Measurements from ENCODE around the gene CLDN24.

CLDN24 gene

DNA sequence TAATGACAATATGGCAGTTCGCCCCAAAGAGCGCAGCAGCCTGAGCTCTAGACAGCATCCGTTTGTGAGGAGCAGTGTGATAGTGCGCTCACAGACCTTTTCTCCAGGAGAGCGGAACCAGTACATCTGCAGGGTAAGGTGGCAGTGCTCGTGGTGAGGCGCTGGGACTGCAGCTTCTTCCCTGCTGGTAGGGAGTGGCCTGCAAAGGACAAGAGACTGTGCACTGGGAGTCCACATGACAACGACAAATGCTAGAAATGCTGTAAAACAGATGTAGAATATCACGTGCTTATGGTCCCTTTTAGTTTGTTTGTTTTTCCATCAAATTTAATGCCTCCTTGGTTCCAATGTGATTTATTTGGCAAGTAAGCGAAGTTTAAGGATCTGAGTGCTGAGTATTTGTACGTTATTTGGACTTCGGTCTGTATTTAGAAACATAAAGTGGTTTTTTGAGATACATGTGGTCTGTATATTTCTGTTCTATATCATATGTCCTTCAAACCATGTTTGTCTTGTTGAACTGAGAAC, 37.9 kb downstream of the CLDN24 start:
- H3K4me3 ChIP-seq (ENCODE audit: low read depth in 1 of 2, low read length in 1 of 2), result no peak overlapping the region
- no peak overlapping the region for H3K27ac ChIP-seq
- no peaks in the 10 kb centered on the region for H3K9me3 ChIP-seq
- no peaks in the 10 kb centered on the region for H3K4me1 ChIP-seq (ENCODE audit: control insufficient read depth in 1 of 2, insufficient read depth in 1 of 2, low read depth in 1 of 2, low read length in 1 of 2)
- TF ChIP-seq, protein P1, sequence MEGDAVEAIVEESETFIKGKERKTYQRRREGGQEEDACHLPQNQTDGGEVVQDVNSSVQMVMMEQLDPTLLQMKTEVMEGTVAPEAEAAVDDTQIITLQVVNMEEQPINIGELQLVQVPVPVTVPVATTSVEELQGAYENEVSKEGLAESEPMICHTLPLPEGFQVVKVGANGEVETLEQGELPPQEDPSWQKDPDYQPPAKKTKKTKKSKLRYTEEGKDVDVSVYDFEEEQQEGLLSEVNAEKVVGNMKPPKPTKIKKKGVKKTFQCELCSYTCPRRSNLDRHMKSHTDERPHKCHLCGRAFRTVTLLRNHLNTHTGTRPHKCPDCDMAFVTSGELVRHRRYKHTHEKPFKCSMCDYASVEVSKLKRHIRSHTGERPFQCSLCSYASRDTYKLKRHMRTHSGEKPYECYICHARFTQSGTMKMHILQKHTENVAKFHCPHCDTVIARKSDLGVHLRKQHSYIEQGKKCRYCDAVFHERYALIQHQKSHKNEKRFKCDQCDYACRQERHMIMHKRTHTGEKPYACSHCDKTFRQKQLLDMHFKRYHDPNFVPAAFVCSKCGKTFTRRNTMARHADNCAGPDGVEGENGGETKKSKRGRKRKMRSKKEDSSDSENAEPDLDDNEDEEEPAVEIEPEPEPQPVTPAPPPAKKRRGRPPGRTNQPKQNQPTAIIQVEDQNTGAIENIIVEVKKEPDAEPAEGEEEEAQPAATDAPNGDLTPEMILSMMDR (IDR thresholded peaks at IDR 0.05), result no peak
- no peaks in the 10 kb centered on the region for H3K36me3 ChIP-seq
- no peaks in the 10 kb centered on the region for H3K27me3 ChIP-seq

DNA sequence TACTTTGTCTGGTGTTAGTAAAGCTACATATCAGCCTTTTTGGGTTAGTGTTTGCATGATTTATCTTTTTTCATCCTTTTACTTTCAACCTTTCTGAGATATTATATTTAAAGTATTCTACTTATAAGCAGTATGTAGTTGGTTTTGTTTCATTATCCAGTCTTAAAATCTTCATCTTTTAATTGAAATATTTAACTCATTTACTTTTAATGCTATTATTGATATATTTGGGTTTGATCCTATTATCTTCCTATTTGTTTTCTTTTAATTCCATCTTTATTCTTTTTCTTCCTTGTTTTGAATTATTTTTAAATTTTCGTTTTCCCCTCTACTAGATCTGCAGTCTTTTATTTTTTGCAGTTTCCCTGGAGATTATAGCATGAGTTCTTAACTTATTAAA, 46.1 kb downstream of the CLDN24 start:
- Histone ChIP-seq H3K4me1 (ENCODE audit: control insufficient read depth in 1 of 2, insufficient read depth in 1 of 2, low read depth in 1 of 2, low read length in 1 of 2) (no peaks in the 10 kb centered on the region), H3K27ac (no peak overlapping the region), H3K36me3 (no peaks in the 10 kb centered on the region), H3K4me3 (ENCODE audit: low read depth in 1 of 2, low read length in 1 of 2) (no peak overlapping the region), H3K27me3 (no peaks in the 10 kb centered on the region), H3K9me3 (no peaks in the 10 kb centered on the region)
- TF ChIP-seq, protein P1 (IDR thresholded peaks at IDR 0.05), result no peak

GRCh38 chr4:183272384-183272783, 49.8 kb downstream of the CLDN24 start:
- H3K9me3 ChIP-seq, result no peaks in the 10 kb centered on the region
- no peaks in the 10 kb centered on the region for H3K36me3 ChIP-seq
- no peaks in the 10 kb centered on the region for H3K4me1 ChIP-seq (ENCODE audit: control insufficient read depth in 1 of 2, insufficient read depth in 1 of 2, low read depth in 1 of 2, low read length in 1 of 2)
- no peak overlapping the region for H3K4me3 ChIP-seq (ENCODE audit: low read depth in 1 of 2, low read length in 1 of 2)
- H3K27ac ChIP-seq, result no peak overlapping the region
- TF ChIP-seq, protein P1 (IDR thresholded peaks at IDR 0.05), result no peak
- H3K27me3 ChIP-seq, result no peaks in the 10 kb centered on the region

All from neutrophil (primary cell).